Left lung (tissue), 10 donors: Measurements from ENCODE around the gene PLCE1. TPM values are rescaled to one million over a fixed set of nuclear protein-coding genes. Genes with fewer than 3 reads are reported as not detected.
"Not testable (repeated sequence)": the region's sequence is repeated elsewhere in the genome, so short reads cannot be mapped to it uniquely, and the experiment has no call there.

Experiments
- ATAC-seq: fragments of 200-7000 bp; cut with Tn5 transposase; one replicate; pipeline ENCODE4 v1.9.1; 2020; ENCODE audit warnings: moderate library complexity
- DNase-seq, 4 donors: peaks; one replicate each; pipeline ENCODE4 v3.0.0-alpha.2; 2013 to 2020
- H3K27ac ChIP-seq, 2 donors: fragments of 200-600 bp; sonication (generic) in 1 of 2; one replicate each; pipeline versions ENCODE4 v1.5.0 to v1.8.0; 2020 to 2021
- H3K27me3 ChIP-seq, 2 donors: fragments of 200-600 bp; sonication (generic) in 1 of 2; one replicate each; pipeline versions ENCODE4 v1.5.0 to v1.8.0; 2020 to 2021
- H3K36me3 ChIP-seq, 2 donors: fragments of 200-600 bp; sonication (generic) in 1 of 2; one replicate each; pipeline versions ENCODE4 v1.5.0 to v1.8.0; 2020 to 2021
- H3K4me1 ChIP-seq, 2 donors: fragments of 200-600 bp; one replicate each; pipeline ENCODE4 v1.8.0; 2021
- H3K4me3 ChIP-seq, 2 donors: fragments of 200-600 bp; sonication (generic) in 1 of 2; one replicate each; pipeline versions ENCODE4 v1.5.0 to v1.8.0; 2020 to 2021; ENCODE audit warnings: mild to moderate bottlenecking in 1 of 2
- H3K9me3 ChIP-seq, 2 donors: fragments of 200-600 bp; sonication (generic) in 1 of 2; one replicate each; pipeline versions ENCODE4 v1.5.0 to v1.8.0; 2020 to 2021
- CTCF ChIP-seq, 2 donors: fragments of 200-600 bp; sonication (generic) in 1 of 2; IDR thresholded peaks; one replicate each; pipeline versions ENCODE4 v1.5.0 to v1.8.0; 2021; ENCODE audit warnings: antibody characterized with exemption in 2 of 2
- intact Hi-C, 2 donors: fragments of 100-400 bp; cut with DNase I; formaldehyde crosslinking; loops; one replicate each; pipeline versions ENCODE4 v1.11.2 to v1.14.2; 2022
- polyA plus RNA-seq, 6 donors: library from polyadenylated mRNA; unstranded; fragments of 120-200 nt; gene quantifications; one replicate each; pipeline ENCODE4 v1.2.1, GENCODE V29; 2013; ENCODE audit not compliant: insufficient read length in 6 of 6
- total RNA-seq, 2 donors: library from RNA; stranded (reverse); fragmentation: NEBNext Ultra II Directional; extraction: Animal tissue kit (Norgen Biotek cat#: 25700); gene quantifications; one replicate each; pipeline ENCODE4 v1.2.1, GENCODE V29; 2021
- donor health status: DM: no; HTN: yes; CAD: no.
- donor health status: DM: no; HTN: no; CAD: no.

PLCE1 gene
- total and polyA plus RNA-seq, 8 donors, result 6.9 to 26.7 (median 19.3) TPM

GRCh38 chr10:93954299-93954698, 39.4 kb upstream of the PLCE1 start:
- no peak for ATAC-seq
- no peaks in the 10 kb centered on the region for H3K4me1 ChIP-seq
- no peak overlapping the region for H3K27ac ChIP-seq

GRCh38 chr10:93954726-93955363, 38.9 kb upstream of the PLCE1 start:
- H3K27me3 ChIP-seq, result no peaks in the 10 kb centered on the region
- no peaks in the 10 kb centered on the region for H3K36me3 ChIP-seq
- H3K4me3 ChIP-seq, result no peak overlapping the region
- no peaks in the 10 kb centered on the region for H3K4me1 ChIP-seq
- no peak overlapping the region for H3K27ac ChIP-seq
- DNase-seq (no peak), ATAC-seq (no peak)
- H3K9me3 ChIP-seq, result no peaks in the 10 kb centered on the region
- intact Hi-C loops, result no loop called here
- no peak for TF ChIP-seq CTCF (IDR thresholded peaks at IDR 0.05)

More at GRCh38 chr10:93954299-93954698, 39.4 kb upstream of the PLCE1 start:
- no peak overlapping the region for H3K4me3 ChIP-seq
- no peaks in the 10 kb centered on the region for H3K36me3 ChIP-seq
- no peak for TF ChIP-seq CTCF (IDR thresholded peaks at IDR 0.05)
- no peaks in the 10 kb centered on the region for H3K27me3 ChIP-seq
- intact Hi-C loops, result no loop called here
- H3K9me3 ChIP-seq, result no peaks in the 10 kb centered on the region
- DNase-seq, result no peak

- H3K9me3 ChIP-seq, result no peaks in the 10 kb centered on the region
- no peak overlapping the region for H3K27ac ChIP-seq
- H3K4me3 ChIP-seq, result no peak overlapping the region
- intact Hi-C loops, result no loop called here
- ATAC-seq (no peak), DNase-seq (no peak)
- no peaks in the 10 kb centered on the region for H3K36me3 ChIP-seq
- TF ChIP-seq CTCF (IDR thresholded peaks at IDR 0.05), result no peak
- no peaks in the 10 kb centered on the region for H3K27me3 ChIP-seq
- H3K4me1 ChIP-seq, result no peaks in the 10 kb centered on the region
Measured at GRCh38 chr10:93958834-93959233, 34.9 kb upstream of the PLCE1 start.

- intact Hi-C loops, ATAC-seq, H3K27me3 ChIP-seq, DNase-seq, H3K4me1 ChIP-seq, H3K9me3 ChIP-seq, H3K36me3 ChIP-seq, H3K4me3 ChIP-seq, H3K27ac ChIP-seq: not testable (repeated sequence)
Measured at GRCh38 chr10:93960988-93961387, 32.7 kb upstream of the PLCE1 start.

- ATAC-seq (no peak), DNase-seq (no peak)
- TF ChIP-seq CTCF (IDR thresholded peaks at IDR 0.05), result no peak
- Histone ChIP-seq H3K4me1 (no peaks in the 10 kb centered on the region), H3K36me3 (no peaks in the 10 kb centered on the region), H3K4me3 (no peak overlapping the region), H3K27ac (no peak overlapping the region), H3K27me3 (no peaks in the 10 kb centered on the region), H3K9me3 (no peaks in the 10 kb centered on the region)
- intact Hi-C loops, result no loop called here
Measured at GRCh38 chr10:93962973-93963372, 30.8 kb upstream of the PLCE1 start.

- no peaks in the 10 kb centered on the region for H3K9me3 ChIP-seq
- DNase-seq (no peak), ATAC-seq (no peak)
- no peaks in the 10 kb centered on the region for H3K4me1 ChIP-seq
- no peak overlapping the region for H3K4me3 ChIP-seq
- intact Hi-C loops, result no loop called here
- no peak for TF ChIP-seq CTCF (IDR thresholded peaks at IDR 0.05)
- H3K36me3 ChIP-seq, result no peaks in the 10 kb centered on the region
- no peak overlapping the region for H3K27ac ChIP-seq
- no peaks in the 10 kb centered on the region for H3K27me3 ChIP-seq
Measured at GRCh38 chr10:93963434-93963833, 30.3 kb upstream of the PLCE1 start.
